ENCODE data around the gene GLS2.
"Not testable (repeated sequence)": the region's sequence is repeated elsewhere in the genome, so short reads cannot be mapped to it uniquely, and the experiment has no call there.

GLS2 gene

DNA sequence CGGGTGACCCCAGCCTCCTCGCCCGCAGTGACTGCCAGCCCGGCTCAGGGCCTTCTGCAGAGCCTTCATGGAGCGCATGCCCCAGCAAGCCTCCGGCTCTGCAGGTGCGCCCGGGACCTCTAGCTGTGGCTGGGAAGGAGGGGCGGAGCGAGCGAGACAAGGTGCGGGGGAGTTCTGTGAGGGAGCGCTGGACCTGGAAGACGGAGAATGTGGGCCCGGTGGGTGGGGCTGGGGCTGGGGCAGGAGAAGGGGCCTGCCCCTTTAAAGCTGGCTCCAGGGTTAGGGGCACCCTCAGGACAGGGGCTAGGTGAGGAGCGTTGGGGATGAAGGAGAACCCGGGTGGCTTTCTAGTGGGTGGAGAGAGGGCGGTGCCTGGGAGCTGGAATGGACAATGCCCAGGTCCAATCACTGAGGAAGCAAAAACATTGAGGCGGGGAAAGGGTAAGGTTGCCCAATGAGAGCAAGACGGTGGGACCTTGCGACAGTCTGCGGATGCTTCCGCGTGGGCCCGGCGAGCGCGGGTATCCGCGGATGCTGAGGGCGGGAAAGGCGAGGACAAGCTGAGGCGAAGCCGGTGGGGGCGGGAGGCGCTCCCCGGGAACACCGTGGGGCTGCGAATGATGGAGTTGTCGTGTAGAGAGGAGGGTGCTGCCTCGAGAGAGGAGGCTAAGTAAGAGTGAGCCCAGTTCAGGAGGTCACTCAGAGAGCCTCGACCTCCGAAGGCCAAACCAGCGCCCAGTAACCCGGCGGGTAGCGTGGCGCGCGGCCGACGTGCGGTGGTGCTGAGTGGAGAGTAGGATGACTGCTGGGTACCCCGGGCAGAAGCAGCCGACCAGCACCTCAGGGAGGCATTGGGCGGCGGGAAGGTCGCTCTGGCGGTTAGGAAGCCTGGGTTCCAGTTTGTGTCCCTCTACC lies at the start of gene GLS2:
Gene GLS2, minus strand, starts transcription at position 121 of the 915 bp plus-strand sequence. Its CDS starts 43 bp downstream, at position 78.
- no peaks in the 10 kb centered on the region for H3K36me3 Mint-ChIP-seq
- peaks cover 18% of the 10 kb centered on the region for H3K4me1 Mint-ChIP-seq
- H3K27me3 Mint-ChIP-seq = peaks cover 8% of the 10 kb centered on the region
- H3K27ac Mint-ChIP-seq = peak within 1 kb of the TSS; percentile 38
- peak within 1 kb of the TSS; percentile 84 for H3K4me3 Mint-ChIP-seq
- no peaks in the 10 kb centered on the region for H3K9me3 Mint-ChIP-seq

DNA sequence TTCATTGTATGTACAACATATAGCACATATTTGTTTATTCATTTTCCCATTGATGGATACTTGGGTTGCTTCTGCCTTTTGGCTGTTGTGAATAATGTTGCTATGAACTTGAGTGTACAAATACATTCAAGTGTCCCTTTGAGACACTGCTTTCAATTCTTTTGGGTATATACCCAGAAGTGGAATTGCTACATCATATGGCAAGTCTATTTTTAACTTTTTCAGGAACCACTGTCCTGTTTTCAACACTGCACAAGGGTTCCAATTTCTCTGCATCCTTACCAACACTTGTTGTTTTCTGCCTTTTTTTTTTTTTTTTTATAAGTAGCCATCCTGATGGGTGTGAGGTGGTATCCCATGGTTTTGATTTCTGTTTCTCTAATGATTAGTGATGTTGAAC lies 49.6 kb upstream of the GLS2 start:
- Mint-ChIP-seq H3K27me3 (no peaks in the 10 kb centered on the region), H3K27ac (no peak overlapping the region), H3K4me3 (no peak overlapping the region), H3K36me3 (no peaks in the 10 kb centered on the region), H3K4me1 (no peaks in the 10 kb centered on the region), H3K9me3 (no peaks in the 10 kb centered on the region)

DNA sequence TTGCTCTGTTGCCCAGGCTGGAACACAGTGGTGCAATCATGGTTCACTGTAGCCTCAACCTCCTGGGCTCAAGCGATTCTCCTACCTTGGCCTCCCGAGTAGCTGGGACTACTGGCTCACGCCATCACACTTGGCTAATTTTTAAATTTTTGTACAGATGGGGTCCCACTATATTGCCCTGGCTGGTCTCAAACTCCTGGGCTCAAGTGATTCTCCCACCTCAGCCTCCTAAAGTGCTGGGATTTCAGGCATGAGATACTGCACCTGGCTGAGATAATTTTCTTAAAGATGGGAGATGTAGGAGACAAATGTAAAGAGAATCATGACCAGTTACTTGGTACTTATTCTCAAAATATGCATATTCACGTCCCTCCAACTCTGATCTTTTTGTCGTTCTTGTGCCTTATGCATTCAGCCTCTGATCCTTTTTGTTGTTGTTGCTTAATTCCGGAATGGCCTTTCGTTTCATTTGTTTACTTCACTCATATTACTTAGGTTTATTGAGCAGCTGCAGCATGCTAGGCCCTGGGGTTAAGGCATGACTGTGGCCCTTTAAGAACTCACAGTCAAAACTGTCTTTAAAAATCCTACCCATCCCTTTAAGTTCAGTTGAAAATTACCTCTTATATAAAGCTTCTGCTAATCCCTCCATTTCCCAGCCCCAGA lies 42.6 kb upstream of the GLS2 start:
- H3K36me3 Mint-ChIP-seq = no peaks in the 10 kb centered on the region
- no peak overlapping the region for H3K27ac Mint-ChIP-seq
- no peak overlapping the region for H3K4me3 Mint-ChIP-seq
- H3K9me3 Mint-ChIP-seq = no peaks in the 10 kb centered on the region
- no peaks in the 10 kb centered on the region for H3K27me3 Mint-ChIP-seq
- no peaks in the 10 kb centered on the region for H3K4me1 Mint-ChIP-seq

DNA sequence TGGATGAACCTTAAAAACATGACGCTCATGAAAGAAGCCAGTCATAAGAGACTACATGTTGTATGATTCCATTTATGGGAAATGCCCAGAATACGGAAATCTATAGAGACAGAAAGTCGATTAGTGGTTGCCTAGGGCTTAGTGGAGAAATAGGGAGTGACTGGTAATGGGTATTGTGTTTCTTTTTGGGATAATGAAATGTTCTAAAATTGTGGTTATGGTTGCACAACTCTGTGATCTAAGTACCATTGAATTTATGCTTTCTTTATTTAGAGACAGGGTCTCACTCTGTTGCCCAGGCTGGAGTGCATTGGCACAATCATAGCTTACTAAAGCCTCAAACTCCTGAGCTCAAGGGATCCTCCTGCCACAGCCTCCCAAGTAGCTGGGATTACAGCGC lies 41.7 kb upstream of the GLS2 start:
- Mint-ChIP-seq H3K36me3 (no peaks in the 10 kb centered on the region), H3K4me3 (no peak overlapping the region), H3K4me1 (no peaks in the 10 kb centered on the region), H3K27me3 (no peaks in the 10 kb centered on the region), H3K27ac (no peak overlapping the region), H3K9me3 (no peaks in the 10 kb centered on the region)

DNA sequence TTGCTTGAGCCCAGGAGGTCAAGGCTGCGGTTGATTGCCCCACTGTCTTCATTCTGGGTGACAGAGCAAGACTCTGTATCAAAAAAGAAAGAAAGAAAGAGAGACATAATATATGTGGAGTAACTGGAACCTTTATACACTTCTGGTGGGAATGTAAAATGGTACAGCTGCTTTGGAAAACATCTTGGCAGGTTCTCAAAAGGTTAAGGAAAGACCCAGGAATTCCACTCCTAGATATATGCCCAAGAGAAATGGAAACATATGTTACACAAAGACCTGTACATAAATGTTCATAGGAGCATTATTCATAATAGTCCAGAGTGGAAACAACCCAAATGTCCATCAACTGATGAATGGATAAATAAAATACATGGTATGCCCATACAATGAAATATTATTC lies 40.9 kb upstream of the GLS2 start:
- Mint-ChIP-seq H3K27ac (no peak overlapping the region), H3K27me3 (no peaks in the 10 kb centered on the region), H3K9me3 (no peaks in the 10 kb centered on the region), H3K4me3 (no peak overlapping the region), H3K4me1 (peaks cover 3% of the 10 kb centered on the region), H3K36me3 (no peaks in the 10 kb centered on the region)

DNA sequence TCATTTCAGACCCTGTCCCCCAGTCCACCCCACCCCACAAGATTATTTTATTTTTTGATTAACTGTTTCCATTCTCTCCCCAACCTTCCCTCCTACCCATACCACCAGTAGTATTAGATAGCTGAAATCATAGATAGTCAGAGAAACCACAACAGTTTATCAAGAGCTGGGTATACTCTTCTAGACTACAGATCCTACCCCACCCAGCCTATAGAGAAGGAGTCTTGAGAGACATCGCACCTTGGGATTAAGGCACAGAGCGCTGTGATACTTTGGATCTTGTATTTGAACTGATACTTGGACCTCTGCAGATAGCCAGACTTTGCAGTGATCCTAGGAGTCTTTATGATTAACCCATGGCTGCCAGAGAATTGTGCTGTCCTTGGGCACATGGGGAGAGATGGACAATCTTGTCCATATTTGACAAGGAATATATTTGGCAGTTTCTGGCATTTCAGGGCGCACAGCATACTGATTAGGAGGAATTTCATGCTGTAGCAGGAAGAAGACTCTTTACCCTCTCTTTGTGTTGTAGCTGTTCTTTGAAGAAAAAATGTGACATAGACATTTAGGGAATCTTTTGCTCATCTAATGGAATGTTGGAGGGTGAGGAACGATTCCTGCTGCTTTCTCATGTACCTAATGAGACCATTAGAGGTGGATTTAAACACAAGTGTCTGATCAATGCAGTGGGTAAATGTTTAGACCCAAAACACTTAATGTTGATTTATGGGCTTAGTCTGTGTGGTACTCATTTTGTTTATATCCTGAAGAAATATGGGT lies 34.6 kb upstream of the GLS2 start:
- Mint-ChIP-seq H3K27ac (peak overlapping the region; percentile 48), H3K4me1 (peaks cover 40% of the 10 kb centered on the region), H3K9me3 (no peaks in the 10 kb centered on the region), H3K4me3 (peak overlapping the region; percentile 78), H3K36me3 (no peaks in the 10 kb centered on the region), H3K27me3 (no peaks in the 10 kb centered on the region)

DNA sequence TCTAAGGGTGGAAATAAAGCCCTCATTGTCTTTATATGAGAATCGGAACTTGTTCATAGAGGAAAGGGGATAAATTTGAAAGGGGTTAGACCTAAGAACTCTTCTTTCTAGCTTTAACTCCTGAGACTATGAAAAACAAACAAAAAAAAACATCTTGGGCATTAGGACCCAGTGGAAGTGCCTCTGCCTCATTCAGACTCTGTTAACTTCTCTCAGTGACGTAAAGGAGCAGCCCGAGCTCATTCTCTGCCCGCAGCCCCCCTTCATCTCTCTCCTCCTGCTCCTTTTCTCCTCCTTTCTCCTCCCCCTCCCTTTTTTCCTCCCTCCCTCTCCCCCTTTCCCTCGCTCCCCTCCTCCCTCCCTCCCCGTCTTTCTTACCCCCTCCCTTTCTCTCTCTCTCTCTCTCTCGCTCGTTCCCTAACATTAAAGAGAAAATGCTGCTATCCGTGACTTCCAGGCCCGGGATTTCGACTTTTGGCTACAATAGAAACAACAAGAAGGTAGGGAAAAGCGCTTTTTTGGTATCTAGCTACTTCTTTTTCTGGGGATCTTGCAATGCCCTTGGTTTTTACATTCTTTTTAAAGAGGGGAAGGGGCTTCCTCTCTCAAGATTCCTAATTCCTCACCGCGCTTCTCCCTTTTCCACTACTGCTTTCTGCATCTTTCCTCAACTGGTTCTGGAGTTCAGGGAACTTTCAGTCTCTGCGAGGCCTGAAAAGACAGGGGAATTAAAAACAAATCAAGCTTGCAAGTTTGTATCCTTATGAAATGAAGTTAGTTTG lies 33.8 kb upstream of the GLS2 start, which contains the start of gene RBMS2:
Gene RBMS2, plus strand, starts transcription at position 231 of the 782 bp plus-strand sequence. Its CDS starts 204 bp downstream, at position 435.
- Mint-ChIP-seq H3K36me3 (no peaks in the 10 kb centered on the region), H3K27me3 (no peaks in the 10 kb centered on the region), H3K27ac (peak within 1 kb of the TSS; percentile 53), H3K4me1 (peaks cover 40% of the 10 kb centered on the region), H3K4me3 (peak within 1 kb of the TSS; percentile 78), H3K9me3 (no peaks in the 10 kb centered on the region)

DNA sequence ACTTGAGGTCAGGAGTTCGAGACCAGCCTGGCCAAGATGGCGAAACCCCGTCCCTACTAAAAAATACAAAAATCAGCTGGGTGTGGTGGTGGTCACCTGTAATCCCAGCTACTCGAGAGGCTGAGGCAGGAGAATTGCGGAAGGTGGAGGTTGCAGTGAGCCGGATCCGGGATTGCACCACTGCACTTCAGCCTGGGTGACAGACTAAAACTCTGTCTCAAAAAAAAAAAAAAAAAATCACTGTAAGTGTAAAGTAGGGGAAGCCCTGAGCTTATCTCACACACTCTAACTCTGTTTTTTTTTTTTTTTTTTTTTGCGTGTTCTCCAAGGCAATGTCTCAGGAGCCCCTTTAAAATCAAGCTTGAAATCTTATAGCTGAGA lies 33.2 kb upstream of the GLS2 start:
- peak overlapping the region; percentile 78 for H3K4me3 Mint-ChIP-seq
- no peak overlapping the region for H3K27ac Mint-ChIP-seq
- no peaks in the 10 kb centered on the region for H3K9me3 Mint-ChIP-seq
- H3K27me3 Mint-ChIP-seq = no peaks in the 10 kb centered on the region
- peaks cover 40% of the 10 kb centered on the region for H3K4me1 Mint-ChIP-seq
- no peaks in the 10 kb centered on the region for H3K36me3 Mint-ChIP-seq

DNA sequence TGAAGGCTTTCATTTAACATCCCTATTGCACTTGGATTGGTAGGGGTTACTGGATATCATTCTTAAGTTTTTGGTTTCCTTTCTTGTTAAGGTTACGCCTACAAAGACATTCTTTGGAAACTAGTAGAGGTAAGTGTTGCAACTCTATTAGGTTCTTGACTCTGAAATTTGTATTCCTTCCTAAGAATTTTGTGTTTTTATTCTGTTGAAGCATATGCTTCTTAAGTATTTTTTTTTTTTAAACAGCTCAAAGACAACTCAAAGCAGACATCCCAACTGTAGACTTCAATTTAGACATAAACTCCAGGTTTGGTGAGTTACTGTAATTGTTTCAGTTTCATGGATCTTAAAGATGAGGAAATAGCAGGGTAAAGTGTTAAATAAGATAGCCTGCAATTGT lies 32.5 kb upstream of the GLS2 start:
- H3K27ac Mint-ChIP-seq = no peak overlapping the region
- H3K4me3 Mint-ChIP-seq = no peak overlapping the region
- no peaks in the 10 kb centered on the region for H3K36me3 Mint-ChIP-seq
- H3K9me3 Mint-ChIP-seq = no peaks in the 10 kb centered on the region
- H3K4me1 Mint-ChIP-seq = peaks cover 40% of the 10 kb centered on the region
- H3K27me3 Mint-ChIP-seq = no peaks in the 10 kb centered on the region

DNA sequence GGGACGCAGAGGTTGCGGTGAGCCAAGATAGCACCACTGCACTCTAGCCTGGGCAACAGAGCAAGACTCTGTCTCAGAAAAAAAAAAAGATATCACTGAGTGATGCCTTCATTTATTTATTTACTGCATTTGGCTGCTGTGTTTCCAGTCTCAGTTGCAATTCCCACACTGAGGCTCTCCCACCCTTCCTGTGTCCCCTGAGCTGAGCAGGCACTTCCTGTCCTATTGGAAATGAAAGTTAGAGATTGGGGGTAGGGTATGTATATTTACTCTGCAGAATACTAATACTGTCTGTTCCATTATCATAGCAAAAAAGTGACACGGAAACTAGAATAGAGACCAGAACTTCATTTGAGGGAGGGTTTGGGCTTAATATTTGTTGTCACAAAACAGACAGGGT lies 32.1 kb upstream of the GLS2 start:
- H3K27me3 Mint-ChIP-seq = no peaks in the 10 kb centered on the region

DNA sequence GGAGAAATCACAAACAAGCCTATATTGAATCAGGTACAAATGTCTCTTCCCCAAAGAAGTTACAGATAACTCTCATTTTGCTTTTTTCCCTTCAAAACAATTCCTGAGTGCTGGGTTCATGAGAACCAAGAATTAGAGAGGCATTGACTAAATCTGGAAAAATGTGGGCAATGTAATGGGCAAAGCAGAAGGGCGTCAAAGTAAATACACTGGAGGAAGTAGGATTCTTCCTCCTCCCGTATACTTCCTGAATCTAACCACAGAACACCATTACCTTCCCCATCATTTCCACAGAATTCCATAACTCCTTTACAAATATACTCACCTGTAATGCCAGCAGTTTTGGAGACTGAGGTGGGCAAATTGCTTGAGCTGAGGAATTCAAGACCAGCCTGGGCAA lies 30.6 kb upstream of the GLS2 start:
- H3K36me3 Mint-ChIP-seq = no peaks in the 10 kb centered on the region
- peaks cover 40% of the 10 kb centered on the region for H3K4me1 Mint-ChIP-seq
- H3K4me3 Mint-ChIP-seq = no peak overlapping the region
- no peaks in the 10 kb centered on the region for H3K9me3 Mint-ChIP-seq
- H3K27ac Mint-ChIP-seq = no peak overlapping the region
- H3K27me3 Mint-ChIP-seq = no peaks in the 10 kb centered on the region

More for the DNA sequence above, 32.1 kb upstream of the GLS2 start:
- Mint-ChIP-seq H3K4me1 (peaks cover 40% of the 10 kb centered on the region), H3K4me3 (no peak overlapping the region), H3K36me3 (no peaks in the 10 kb centered on the region), H3K27ac (no peak overlapping the region), H3K9me3 (no peaks in the 10 kb centered on the region)

DNA sequence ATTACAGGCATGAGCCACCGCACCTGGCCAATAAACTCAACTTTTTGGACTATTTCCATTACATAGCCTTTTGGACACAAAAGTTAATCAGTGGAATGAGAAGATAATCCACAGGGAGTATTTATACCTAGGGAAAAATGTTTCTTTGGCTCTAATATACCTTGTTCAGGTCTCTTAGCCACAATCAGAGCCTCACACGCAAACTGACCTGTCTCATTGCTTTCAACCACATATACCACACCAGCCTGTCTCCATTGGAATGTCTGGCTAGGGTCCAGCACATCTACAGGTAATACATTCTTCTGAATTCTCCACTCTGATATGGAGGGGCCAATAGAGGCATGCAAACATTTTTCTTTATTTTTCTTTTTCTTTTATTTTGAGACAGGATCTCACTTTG lies 29.9 kb upstream of the GLS2 start:
- Mint-ChIP-seq H3K9me3 (no peaks in the 10 kb centered on the region), H3K36me3 (no peaks in the 10 kb centered on the region), H3K27me3 (no peaks in the 10 kb centered on the region), H3K4me3 (no peak overlapping the region), H3K27ac (no peak overlapping the region), H3K4me1 (peaks cover 38% of the 10 kb centered on the region)

DNA sequence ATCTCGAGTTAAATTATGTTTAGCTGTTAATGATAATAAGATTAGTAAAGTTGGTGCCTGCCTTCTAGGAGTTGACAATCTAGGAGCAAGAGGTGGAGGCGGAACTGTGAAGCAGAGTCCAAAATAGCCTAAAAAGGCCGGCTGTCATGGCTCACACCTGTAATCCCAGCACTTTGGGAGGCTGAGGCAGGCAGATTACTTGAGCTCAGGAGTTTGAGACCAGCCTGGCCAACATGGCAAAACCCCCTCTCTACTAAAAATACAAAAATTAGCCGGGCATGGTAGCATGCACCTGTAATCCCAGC lies 26.0 kb upstream of the GLS2 start:
- H3K27ac Mint-ChIP-seq, H3K4me1 Mint-ChIP-seq, H3K9me3 Mint-ChIP-seq, H3K36me3 Mint-ChIP-seq, H3K27me3 Mint-ChIP-seq, H3K4me3 Mint-ChIP-seq: not testable (repeated sequence)

DNA sequence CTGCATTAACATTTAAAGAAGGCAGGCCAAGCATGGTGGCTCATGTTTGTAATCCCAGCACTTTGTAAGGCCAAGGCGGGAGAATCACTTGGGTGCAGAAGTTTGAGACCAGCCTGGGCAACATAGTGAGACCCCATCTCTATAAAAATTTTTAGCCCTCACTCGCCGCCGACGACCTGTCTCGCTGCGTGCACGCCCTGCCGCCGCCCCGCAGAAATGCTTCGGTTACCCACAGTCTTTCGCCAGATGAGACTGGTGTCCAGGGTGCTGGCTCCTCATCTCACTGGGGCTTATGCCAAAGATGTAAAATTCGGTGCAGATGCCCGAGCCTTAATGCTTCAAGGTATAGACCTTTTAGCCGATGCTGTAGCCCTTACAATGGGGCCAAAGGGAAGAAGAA lies 22.8 kb upstream of the GLS2 start:
- H3K36me3 Mint-ChIP-seq = no peaks in the 10 kb centered on the region
- H3K27me3 Mint-ChIP-seq = no peaks in the 10 kb centered on the region
- H3K27ac Mint-ChIP-seq = no peak overlapping the region

DNA sequence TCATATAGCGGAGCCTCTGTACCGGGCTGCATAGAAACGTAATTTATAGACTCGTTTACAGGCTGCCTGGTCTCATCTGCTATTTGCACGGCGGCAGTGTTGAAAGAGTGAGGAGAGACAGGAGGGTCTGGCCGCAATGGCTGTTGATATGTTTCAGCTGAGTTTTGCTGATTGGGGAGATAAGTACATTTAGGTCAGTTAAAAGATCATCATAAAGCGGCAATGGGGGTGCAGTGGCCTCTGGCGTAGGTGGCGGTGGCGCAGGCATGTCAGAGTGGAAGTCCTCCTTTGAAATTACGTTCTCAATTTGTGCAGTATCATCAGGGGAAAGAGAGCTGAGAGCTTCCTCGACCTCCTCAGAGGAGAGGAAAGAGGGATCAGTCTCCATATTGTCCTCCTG lies 11.9 kb upstream of the GLS2 start:
- not testable (repeated sequence) for H3K27me3 Mint-ChIP-seq, H3K4me1 Mint-ChIP-seq, H3K27ac Mint-ChIP-seq, H3K36me3 Mint-ChIP-seq, H3K9me3 Mint-ChIP-seq, H3K4me3 Mint-ChIP-seq

More for the DNA sequence above, 22.8 kb upstream of the GLS2 start:
- H3K9me3 Mint-ChIP-seq = no peaks in the 10 kb centered on the region
- no peak overlapping the region for H3K4me3 Mint-ChIP-seq
- peaks cover 6% of the 10 kb centered on the region for H3K4me1 Mint-ChIP-seq
